T-cell (primary cell): ENCODE data around the gene REPIN1. TPM values are rescaled to one million over a fixed set of nuclear protein-coding genes. Genes with fewer than 3 reads are reported as not detected.

Source experiments
- ATAC-seq, 4 experiments: fragments of 200-7000 bp in 3 of 4; fragments of 150-1000 bp in 1 of 4; cut with Tn5 transposase; replicated peaks in 1 of 4; 1 replicate in 3 of 4; 2 replicates in 1 of 4; pipeline ENCODE4 v1.10.0; 2021; ENCODE audit warnings: moderate library complexity in 3 of 4, mild to moderate bottlenecking in 2 of 4, moderate number of reproducible peaks in 1 of 4
- CTCF ChIA-PET, 2 donors: fragments of 300-600 bp; sonication (Branson Sonifier 250); formaldehyde crosslinking; loops; one replicate each; lab custom pipeline; 2022; ENCODE audit warnings: antibody characterized with exemption in 2 of 2; lab: Charles Lee
- POLR2A ChIA-PET, 2 donors: fragments of 300-600 bp; sonication (Branson Sonifier 250); formaldehyde crosslinking; loops; one replicate each; lab custom pipeline; 2022; ENCODE audit warnings: antibody characterized with exemption in 2 of 2; lab: Charles Lee
- DNase-seq, 35 experiments: peaks; one replicate each; pipeline versions ENCODE4 v3.0.0 to v3.0.0-alpha.2; 2013 to 2023
- H3K27ac ChIP-seq: one replicate; pipeline ENCODE4 v1.5.1; 2013; ENCODE audit warnings: low read length
- H3K27me3 ChIP-seq, 2 experiments: replicated peaks in 1 of 2; 1 replicate in 1 of 2; 2 replicates in 1 of 2; pipeline versions ENCODE4 v1.6.1 to v1.7.0; 2013; ENCODE audit warnings: low read length in 1 of 2, mixed read lengths in 1 of 2; ENCODE audit not compliant: control insufficient read depth in 2 of 2, insufficient read depth in 2 of 2; ENCODE audit errors: extremely low read depth in 1 of 2
- H3K36me3 ChIP-seq, 2 donors: 1 replicate in 1 of 2; 2 replicates in 1 of 2; pipeline versions ENCODE4 v1.6.1 to v1.7.0; 2013; ENCODE audit warnings: low read length in 1 of 2; ENCODE audit not compliant: control insufficient read depth in 2 of 2, insufficient read depth in 1 of 2; ENCODE audit errors: extremely low read depth in 1 of 2
- H3K4me1 ChIP-seq, 2 experiments: 1 replicate in 1 of 2; 2 replicates in 1 of 2; pipeline versions ENCODE4 v1.6.1 to v1.7.0; 2013; ENCODE audit warnings: low read length in 2 of 2, mixed read lengths in 1 of 2; ENCODE audit not compliant: insufficient read depth in 2 of 2, control insufficient read depth in 1 of 2; ENCODE audit errors: extremely low read depth in 1 of 2
- H3K4me3 ChIP-seq, 2 donors: 1 replicate in 1 of 2; 2 replicates in 1 of 2; pipeline versions ENCODE4 v1.5.1 to v1.7.0; 2013; ENCODE audit warnings: mild to moderate bottlenecking in 2 of 2, low read length in 1 of 2, moderate library complexity in 1 of 2; ENCODE audit not compliant: control insufficient read depth in 1 of 2; ENCODE audit errors: extremely low read depth in 1 of 2
- H3K9me3 ChIP-seq: 2 replicates; pipeline ENCODE4 v1.7.0; 2013
- H3K27ac Mint-ChIP-seq, 2 donors: one replicate each; pipeline ENCODE4 v1.8.0; 2020 to 2021; ENCODE audit warnings: mild to moderate bottlenecking in 2 of 2, mixed read lengths in 2 of 2
- H3K27me3 Mint-ChIP-seq, 2 donors: one replicate each; pipeline ENCODE4 v1.8.0; 2021 to 2022; ENCODE audit warnings: mixed read lengths in 2 of 2
- H3K36me3 Mint-ChIP-seq: one replicate; pipeline ENCODE4 v1.8.0; 2021; ENCODE audit warnings: mixed read lengths
- H3K4me1 Mint-ChIP-seq, 3 donors: one replicate each; pipeline ENCODE4 v1.8.0; 2020 to 2022; ENCODE audit warnings: mixed read lengths in 3 of 3, mild to moderate bottlenecking in 1 of 3
- H3K4me3 Mint-ChIP-seq, 3 donors: one replicate each; pipeline ENCODE4 v1.8.0; 2020 to 2022; ENCODE audit warnings: mild to moderate bottlenecking in 3 of 3, mixed read lengths in 3 of 3, moderate library complexity in 3 of 3
- H3K9me3 Mint-ChIP-seq, 3 donors: one replicate each; pipeline ENCODE4 v1.8.0; 2020 to 2022; ENCODE audit warnings: mixed read lengths in 3 of 3
- WGBS: methylation state at CpG from one replicate; pipeline ENCODE4 v1.1.5; 2013; ENCODE audit warnings: missing lambda C conversion rate; ENCODE audit not compliant: insufficient coverage; 5-methylcytosine and 5-hydroxymethylcytosine counted together
- total RNA-seq, 35 experiments: library from RNA in 6 of 35; stranded (reverse) in 6 of 35; fragments of 120-200 nt in 1 of 35; gene quantifications; one replicate each; pipeline versions ENCODE4 v1.2.1 to v1.2.4 and lab custom pipeline; 2013 to 2026

REPIN1 gene
- total RNA-seq, 5 donors from 2014 or later (not counting 1 experiment from before 2014, with no cell fraction given): 64.0 to 110 (median 101) TPM

- CTCF ChIA-PET: no interaction called here
- Histone ChIP-seq H3K4me3 (no peak overlapping the region), H3K9me3 (no peaks in the 10 kb centered on the region), H3K36me3 (peaks cover 0 to 3% of the 10 kb centered on the region in 2 donors), H3K4me1 (peaks cover 11 to 47% of the 10 kb centered on the region in 2 experiments), H3K27ac (no peak overlapping the region), H3K27me3 (no peaks in the 10 kb centered on the region)
- DNase-seq: no peak
- no peaks in the 10 kb centered on the region for H3K9me3 Mint-ChIP-seq
- H3K4me1 Mint-ChIP-seq: peaks cover 56 to 65% (median 62%) of the 10 kb centered on the region in 3 donors
- POLR2A ChIA-PET: no interaction called here
- no peaks in the 10 kb centered on the region for H3K27me3 Mint-ChIP-seq
- no peak overlapping the region for H3K4me3 Mint-ChIP-seq
- no peak overlapping the region for H3K27ac Mint-ChIP-seq
- 95% methylated on average over 26 of the region's 30 CpGs for WGBS
- ATAC-seq: no peak
- H3K36me3 Mint-ChIP-seq: peaks cover 11% of the 10 kb centered on the region
These were observed 3.3 kb downstream of the REPIN1 start for GRCh38 chr7:150371996-150372270.

- no peak overlapping the region for H3K27ac ChIP-seq
- ATAC-seq: no peak
- 96% methylated on average over 79 of the region's 79 CpGs for WGBS
- no peak overlapping the region for H3K4me3 Mint-ChIP-seq
- no peak overlapping the region for H3K27ac Mint-ChIP-seq
- CTCF ChIA-PET: no interaction called here
- H3K36me3 ChIP-seq: peaks cover 0 to 3% of the 10 kb centered on the region in 2 donors
- H3K27me3 Mint-ChIP-seq: no peaks in the 10 kb centered on the region
- peaks cover 57 to 64% (median 63%) of the 10 kb centered on the region in 3 donors for H3K4me1 Mint-ChIP-seq
- H3K27me3 ChIP-seq: no peaks in the 10 kb centered on the region
- H3K36me3 Mint-ChIP-seq: peaks cover 11% of the 10 kb centered on the region
- H3K9me3 Mint-ChIP-seq: no peaks in the 10 kb centered on the region
- DNase-seq: no peak
- H3K4me1 ChIP-seq: peaks cover 9 to 46% of the 10 kb centered on the region in 2 experiments
- no peak overlapping the region for H3K4me3 ChIP-seq
- POLR2A ChIA-PET: interaction anchor here in 1 of 2 donors (0.5 kb wide), 1 partner anchor 10 kb away, joined by 3 read pairs; no protein-coding TSS in a partner anchor
- H3K9me3 ChIP-seq: no peaks in the 10 kb centered on the region
These were observed 3.8 kb downstream of the REPIN1 start for GRCh38 chr7:150372271-150373048.

GRCh38 chr7:150373049-150373801 is 4.6 kb downstream of the REPIN1 start:
- Mint-ChIP-seq H3K27ac (peak overlapping the region; percentile 53 to 73), H3K9me3 (no peaks in the 10 kb centered on the region), H3K27me3 (no peaks in the 10 kb centered on the region), H3K4me3 (peak overlapping the region in 1 of 3 donors; percentile 27), H3K4me1 (peaks cover 59 to 66% (median 65%) of the 10 kb centered on the region in 3 donors), H3K36me3 (peaks cover 11% of the 10 kb centered on the region)
- Histone ChIP-seq H3K36me3 (peaks cover 0 to 3% of the 10 kb centered on the region in 2 donors), H3K27me3 (no peaks in the 10 kb centered on the region), H3K27ac (no peak overlapping the region), H3K4me3 (no peak overlapping the region), H3K9me3 (no peaks in the 10 kb centered on the region), H3K4me1 (peaks cover 7 to 45% of the 10 kb centered on the region in 2 experiments)
- CTCF ChIA-PET: no interaction called here
- no peak for ATAC-seq
- POLR2A ChIA-PET: interaction anchor here in 1 of 2 donors (0.5 kb wide), 1 partner anchor 11 kb away, joined by 3 read pairs; no protein-coding TSS in a partner anchor
- WGBS: 90% methylated on average over 11 of the region's 21 CpGs
- DNase-seq: no peak

- no peak overlapping the region for H3K4me3 ChIP-seq
- no peaks in the 10 kb centered on the region for H3K27me3 Mint-ChIP-seq
- 100% methylated on average over 2 of the region's 4 CpGs for WGBS
- ChIA-PET POLR2A (no interaction called here), CTCF (no interaction called here)
- no peak for DNase-seq
- peak overlapping the region; percentile 27 to 73 for H3K27ac Mint-ChIP-seq
- H3K9me3 Mint-ChIP-seq: no peaks in the 10 kb centered on the region
- H3K9me3 ChIP-seq: no peaks in the 10 kb centered on the region
- H3K27ac ChIP-seq: no peak overlapping the region
- peaks cover 60 to 66% (median 64%) of the 10 kb centered on the region in 3 donors for H3K4me1 Mint-ChIP-seq
- H3K36me3 Mint-ChIP-seq: peaks cover 11% of the 10 kb centered on the region
- H3K4me1 ChIP-seq: peaks cover 7 to 49% of the 10 kb centered on the region in 2 experiments
- no peak for ATAC-seq
- H3K27me3 ChIP-seq: no peaks in the 10 kb centered on the region
- H3K36me3 ChIP-seq: peaks cover 0 to 3% of the 10 kb centered on the region in 2 donors
- no peak overlapping the region for H3K4me3 Mint-ChIP-seq
These were observed 5.4 kb downstream of the REPIN1 start for GRCh38 chr7:150374026-150374425.

- DNase-seq: no peak
- no peak for ATAC-seq
- peak overlapping the region; percentile 27 to 73 for H3K27ac Mint-ChIP-seq
- H3K36me3 ChIP-seq: peaks cover 0 to 3% of the 10 kb centered on the region in 2 donors
- ChIA-PET POLR2A (interaction anchor here in 1 of 2 donors (0.6 kb wide), 1 partner anchor 19 kb away, joined by 3 read pairs; no protein-coding TSS in a partner anchor), CTCF (no interaction called here)
- peaks cover 11% of the 10 kb centered on the region for H3K36me3 Mint-ChIP-seq
- H3K27ac ChIP-seq: no peak overlapping the region
- H3K9me3 Mint-ChIP-seq: no peaks in the 10 kb centered on the region
- no peak overlapping the region for H3K4me3 ChIP-seq
- no peak overlapping the region for H3K4me3 Mint-ChIP-seq
- peaks cover 7 to 46% of the 10 kb centered on the region in 2 experiments for H3K4me1 ChIP-seq
- H3K4me1 Mint-ChIP-seq: peaks cover 58 to 62% (median 60%) of the 10 kb centered on the region in 3 donors
- no peaks in the 10 kb centered on the region for H3K9me3 ChIP-seq
- no peaks in the 10 kb centered on the region for H3K27me3 ChIP-seq
- WGBS: 94% methylated on average over 5 of the region's 5 CpGs
- H3K27me3 Mint-ChIP-seq: no peaks in the 10 kb centered on the region
These were observed 5.8 kb downstream of the REPIN1 start for GRCh38 chr7:150374472-150374871.
